ENCODE measurements around the gene ZNF655. TPM values are rescaled to one million over a fixed set of nuclear protein-coding genes. Genes with fewer than 3 reads are reported as not detected.

The ZNF655 gene
- total and polyA plus RNA-seq, 2 of the 8 experiments (the other 6 are each of a cell fraction or from before 2014, with no cell fraction given): 27.1 to 37.8 TPM

DNA sequence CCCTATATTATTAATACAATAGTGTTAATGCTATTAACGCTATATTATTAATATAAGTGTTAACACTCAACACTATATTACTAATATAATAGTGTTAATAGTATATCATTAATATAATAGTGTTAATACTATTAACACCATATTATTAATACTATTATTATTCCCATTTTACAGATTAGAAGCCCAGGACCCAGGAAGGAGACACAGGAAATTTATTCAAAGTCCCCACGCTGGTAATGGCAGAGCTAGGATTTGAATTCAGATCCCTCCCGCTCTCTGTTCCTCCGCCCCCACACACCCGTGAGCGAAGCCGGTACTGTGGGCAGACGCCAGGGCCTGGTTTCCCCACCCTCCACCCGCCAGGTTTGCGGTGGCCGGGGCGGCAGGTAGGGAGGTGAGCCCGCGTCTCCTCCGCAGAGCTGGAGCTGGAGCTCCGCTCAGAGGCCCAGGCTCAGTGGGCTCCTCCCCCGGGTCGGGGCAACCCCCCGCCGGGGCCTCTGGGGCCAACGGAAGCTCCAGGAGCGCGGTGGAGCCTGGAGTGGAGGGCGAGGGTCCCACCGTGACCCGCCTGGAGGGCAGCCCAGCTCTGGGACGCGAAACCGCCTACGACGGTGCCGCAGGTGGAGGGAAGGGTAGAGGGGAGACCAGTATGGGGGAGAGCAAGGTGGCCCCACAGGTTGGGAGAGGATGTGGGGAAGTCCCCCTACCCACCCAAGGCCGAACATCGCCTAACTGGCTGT is 39.5 kb downstream of the ZNF655 start, which contains the start of gene TMEM225B (continued):
- no peak for TF ChIP-seq EP300 (IDR thresholded peaks at IDR 0.05; ENCODE audit: borderline replicate concordance in 1 of 2, low read depth in 2 of 2, low read length in 2 of 2)
- no peak for TF ChIP-seq USF2 (IDR thresholded peaks at IDR 0.05; ENCODE audit: low read length)
- TF ChIP-seq SP2 (IDR thresholded peaks at IDR 0.05; ENCODE audit: low read length): no peak

All from H1 (cell line).